Esophagus squamous epithelium (tissue), 4 donors: ENCODE data around the gene ABHD4.

Experiments
- POLR2A ChIP-seq, 4 donors: fragments of 450-650 bp; IDR thresholded peaks; one replicate each; pipeline ENCODE4 v1.6.1; 2017; ENCODE audit warnings: antibody characterized with exemption in 4 of 4, mild to moderate bottlenecking in 4 of 4, moderate library complexity in 3 of 4
- TF ChIP-seq, protein P1 (sequence below), 6 experiments: fragments of 450-650 bp in 4 of 6; fragments of 200-600 bp in 2 of 6; sonication (generic) in 2 of 6; IDR thresholded peaks; one replicate each; pipeline ENCODE4 v1.5.1; 2016 to 2019; ENCODE audit warnings: antibody characterized with exemption in 6 of 6, mild to moderate bottlenecking in 4 of 6, moderate library complexity in 4 of 6

DNA sequence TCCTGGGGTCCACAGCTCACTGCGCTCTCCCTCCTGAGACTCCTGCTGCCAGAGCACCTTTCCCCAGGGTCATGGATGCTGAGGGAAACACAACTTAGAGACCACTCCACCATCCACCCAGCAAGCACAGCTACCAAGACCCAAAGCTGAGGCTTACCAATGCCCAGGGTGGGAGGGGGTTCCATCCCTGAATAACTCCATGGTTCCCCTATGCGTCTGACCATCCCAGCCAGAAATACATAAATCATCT is 45.3 kb upstream of the ABHD4 start:
- TF ChIP-seq, protein P1, sequence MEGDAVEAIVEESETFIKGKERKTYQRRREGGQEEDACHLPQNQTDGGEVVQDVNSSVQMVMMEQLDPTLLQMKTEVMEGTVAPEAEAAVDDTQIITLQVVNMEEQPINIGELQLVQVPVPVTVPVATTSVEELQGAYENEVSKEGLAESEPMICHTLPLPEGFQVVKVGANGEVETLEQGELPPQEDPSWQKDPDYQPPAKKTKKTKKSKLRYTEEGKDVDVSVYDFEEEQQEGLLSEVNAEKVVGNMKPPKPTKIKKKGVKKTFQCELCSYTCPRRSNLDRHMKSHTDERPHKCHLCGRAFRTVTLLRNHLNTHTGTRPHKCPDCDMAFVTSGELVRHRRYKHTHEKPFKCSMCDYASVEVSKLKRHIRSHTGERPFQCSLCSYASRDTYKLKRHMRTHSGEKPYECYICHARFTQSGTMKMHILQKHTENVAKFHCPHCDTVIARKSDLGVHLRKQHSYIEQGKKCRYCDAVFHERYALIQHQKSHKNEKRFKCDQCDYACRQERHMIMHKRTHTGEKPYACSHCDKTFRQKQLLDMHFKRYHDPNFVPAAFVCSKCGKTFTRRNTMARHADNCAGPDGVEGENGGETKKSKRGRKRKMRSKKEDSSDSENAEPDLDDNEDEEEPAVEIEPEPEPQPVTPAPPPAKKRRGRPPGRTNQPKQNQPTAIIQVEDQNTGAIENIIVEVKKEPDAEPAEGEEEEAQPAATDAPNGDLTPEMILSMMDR (IDR thresholded peaks at IDR 0.05): no peak
- no peak for TF ChIP-seq POLR2A (IDR thresholded peaks at IDR 0.05)
